C4-2B (cell line): ENCODE results near the gene METRN.

ENCODE experiments used
- CTCF ChIP-seq: fragments of 450-650 bp; conservative IDR thresholded peaks from 2 replicates; pipeline ENCODE4 v1.5.1; 2017; ENCODE audit warnings: mild to moderate bottlenecking
- ZFX ChIP-seq: fragments of 450-650 bp; IDR thresholded peaks from 2 replicates; pipeline ENCODE4 v1.6.1; 2017

GRCh38 chr16:766008-766819, 51.3 kb downstream of the METRN start:
- TF ChIP-seq CTCF (no peak), ZFX (no peak)
